Bone marrow (tissue), 2 donors: ENCODE measurements around the gene DLGAP1.
A peak's percentile ranks its signal among the peaks of the same experiment; 100 is the strongest.
"Not testable (repeated sequence)": the region's sequence is repeated elsewhere in the genome, so short reads cannot be mapped to it uniquely, and the experiment has no call there.

Experiments
- DNase-seq, 2 donors: peaks; one replicate each; lab custom pipeline; 2025; lab: John Stamatoyannopoulos, UW

The DLGAP1 gene

GRCh38 chr18:3716116-3716660 lies 738.9 kb downstream of the DLGAP1 start:
- DNase-seq, result no peak

- DNase-seq, result no peak
These were observed 739.7 kb downstream of the DLGAP1 start for GRCh38 chr18:3715231-3716080.

GRCh38 chr18:3713708-3714107 lies 741.4 kb downstream of the DLGAP1 start:
- DNase-seq, result no peak

- no peak for DNase-seq
These were observed 741.9 kb downstream of the DLGAP1 start for GRCh38 chr18:3713166-3713565.

- DNase-seq, result no peak
These were observed 742.6 kb downstream of the DLGAP1 start for GRCh38 chr18:3712491-3712890.

GRCh38 chr18:3710712-3711301 lies 744.3 kb downstream of the DLGAP1 start:
- DNase-seq, result peak; percentile 4 to 9

GRCh38 chr18:3709205-3709604 lies 745.9 kb downstream of the DLGAP1 start:
- DNase-seq, result no peak

- DNase-seq, result no peak
These were observed 748.6 kb downstream of the DLGAP1 start for GRCh38 chr18:3706279-3707097.

- no peak for DNase-seq
These were observed 750.4 kb downstream of the DLGAP1 start for GRCh38 chr18:3704556-3705344.

GRCh38 chr18:3703732-3704176 lies 751.4 kb downstream of the DLGAP1 start:
- DNase-seq, result peak; percentile 16

GRCh38 chr18:3699707-3700567 lies 755.2 kb downstream of the DLGAP1 start:
- peak in 1 of 2 donors; percentile 41 for DNase-seq

GRCh38 chr18:3694030-3694778 lies 760.9 kb downstream of the DLGAP1 start:
- not testable (repeated sequence) for DNase-seq

- DNase-seq, result no peak
These were observed 761.7 kb downstream of the DLGAP1 start for GRCh38 chr18:3693410-3693809.

GRCh38 chr18:3692691-3693090 lies 762.4 kb downstream of the DLGAP1 start:
- DNase-seq, result no peak

GRCh38 chr18:3692113-3692621 lies 762.9 kb downstream of the DLGAP1 start:
- no peak for DNase-seq

GRCh38 chr18:3691705-3692104 lies 763.4 kb downstream of the DLGAP1 start:
- DNase-seq, result no peak

GRCh38 chr18:3690764-3691066 lies 764.4 kb downstream of the DLGAP1 start:
- no peak for DNase-seq

GRCh38 chr18:3689986-3690763 lies 764.9 kb downstream of the DLGAP1 start:
- no peak for DNase-seq

- no peak for DNase-seq
These were observed 766.0 kb downstream of the DLGAP1 start for GRCh38 chr18:3689091-3689490.
